Fibroblast of the conjunctiva (primary cell): Measurements from ENCODE around the gene CAPN15.

ENCODE experiments used
- DNase-seq: peaks from one replicate; pipeline ENCODE4 v3.0.0-alpha.2; 2010; ENCODE audit warnings: low read depth

CAPN15 gene

GRCh38 chr16:525520-526180 is 1.9 kb upstream of the CAPN15 start:
- DNase-seq = no peak

DNA sequence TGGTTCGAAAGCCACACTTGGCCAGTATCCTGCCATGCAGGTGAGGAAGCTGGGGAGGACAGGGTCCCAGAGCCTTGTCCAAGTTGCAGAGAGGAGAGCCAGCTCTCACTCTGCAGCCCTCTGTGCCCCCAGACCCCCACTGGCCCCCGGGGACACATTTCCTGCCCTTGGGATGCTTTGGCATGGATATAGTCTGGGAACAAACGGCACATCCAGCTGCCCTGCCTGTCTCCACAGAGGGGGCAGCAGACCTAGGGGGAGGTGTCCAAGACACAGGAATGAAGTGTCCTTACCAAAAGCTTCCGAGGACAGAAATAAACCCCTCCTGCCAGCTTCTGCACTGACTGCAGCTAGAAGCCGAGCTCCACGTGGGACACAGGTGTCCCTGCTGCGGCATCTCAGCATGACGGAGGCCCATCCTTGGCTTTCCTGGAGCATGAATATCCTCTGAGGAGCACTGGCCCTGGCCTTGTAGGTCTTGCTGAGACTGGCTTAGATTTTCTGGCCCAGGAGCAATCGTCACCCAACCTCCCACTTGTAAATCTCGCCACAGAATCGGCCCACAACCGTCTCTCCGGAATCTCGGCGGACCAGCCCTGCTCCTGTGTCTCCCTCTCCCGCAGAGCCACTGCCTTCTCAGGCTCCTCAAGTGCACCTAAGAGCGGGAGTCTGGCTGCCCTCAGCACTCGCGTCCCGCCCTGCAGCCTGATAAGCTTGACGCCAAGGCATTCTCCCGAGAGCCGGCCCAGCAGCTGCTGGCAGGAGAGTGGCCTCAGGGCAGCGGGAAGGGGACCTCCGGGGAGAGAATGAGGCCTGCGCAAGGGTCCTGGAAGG is 1.1 kb upstream of the CAPN15 start:
- no peak for DNase-seq

- no peak for DNase-seq
Measured at GRCh38 chr16:528111-529011, 849 bp downstream of the CAPN15 start.

GRCh38 chr16:529012-529575 is 1.6 kb downstream of the CAPN15 start:
- no peak for DNase-seq

GRCh38 chr16:530111-530817 is 2.8 kb downstream of the CAPN15 start:
- no peak for DNase-seq

GRCh38 chr16:531494-532125 is 4.1 kb downstream of the CAPN15 start:
- no peak for DNase-seq

DNA sequence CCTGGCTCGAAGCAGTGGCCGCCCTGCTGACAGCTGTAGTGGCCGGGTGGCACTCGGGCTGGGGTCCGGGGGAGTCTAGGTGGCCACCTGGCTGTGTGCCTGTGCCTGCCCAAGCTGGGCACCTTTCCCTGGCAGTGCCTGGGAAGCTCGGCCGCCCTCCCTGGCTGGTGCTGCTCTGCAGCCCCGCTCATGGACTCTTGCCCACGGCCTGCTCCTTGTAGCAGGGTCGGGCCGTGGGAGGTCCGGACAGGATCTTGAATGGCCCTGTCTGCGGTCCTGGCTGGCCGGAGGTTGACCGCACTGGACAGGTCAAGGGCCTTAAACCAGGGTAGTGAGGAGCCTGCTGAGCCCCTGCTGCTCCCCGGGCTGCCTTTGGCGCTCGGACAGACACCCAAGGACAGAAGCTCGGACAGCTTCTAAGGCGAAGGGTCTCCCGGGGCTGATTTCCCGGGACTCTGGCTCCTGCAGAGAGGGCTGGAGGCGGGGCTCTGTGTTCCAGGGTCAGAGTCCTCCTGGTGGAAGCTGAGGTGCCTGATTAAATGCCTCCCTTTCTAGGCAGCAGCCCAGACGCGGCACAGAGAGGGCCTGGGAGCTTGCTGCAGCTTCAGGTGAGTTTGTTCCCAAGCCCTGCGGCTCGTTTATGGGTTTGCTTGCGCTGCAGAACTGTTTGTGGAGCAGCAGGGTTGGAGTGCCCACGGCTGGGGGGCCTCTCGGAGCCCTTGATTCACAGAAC is 6.0 kb downstream of the CAPN15 start:
- DNase-seq = no peak

DNA sequence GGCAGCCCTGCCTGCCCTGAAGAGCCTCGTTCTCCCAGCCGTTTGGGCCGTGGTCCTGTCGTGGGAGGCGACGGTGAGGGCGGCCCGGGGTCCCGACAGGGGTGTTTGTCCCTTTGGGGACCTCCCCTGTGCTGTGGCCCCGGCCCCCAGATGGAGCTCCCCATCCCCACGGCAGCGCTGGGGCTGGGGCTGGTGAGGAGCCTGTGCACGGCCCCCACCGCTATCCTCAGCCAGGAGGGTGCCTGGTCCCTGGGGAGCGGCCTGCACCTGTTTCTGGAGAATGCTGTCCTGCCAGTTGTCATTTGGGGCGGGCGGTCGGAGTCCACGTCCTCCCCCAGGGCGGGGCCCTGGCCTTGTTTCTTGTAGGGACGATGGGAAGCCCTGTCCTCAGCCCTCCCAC is 6.6 kb downstream of the CAPN15 start:
- no peak for DNase-seq

- DNase-seq = no peak
Measured at GRCh38 chr16:534856-535445, 7.4 kb downstream of the CAPN15 start.

DNA sequence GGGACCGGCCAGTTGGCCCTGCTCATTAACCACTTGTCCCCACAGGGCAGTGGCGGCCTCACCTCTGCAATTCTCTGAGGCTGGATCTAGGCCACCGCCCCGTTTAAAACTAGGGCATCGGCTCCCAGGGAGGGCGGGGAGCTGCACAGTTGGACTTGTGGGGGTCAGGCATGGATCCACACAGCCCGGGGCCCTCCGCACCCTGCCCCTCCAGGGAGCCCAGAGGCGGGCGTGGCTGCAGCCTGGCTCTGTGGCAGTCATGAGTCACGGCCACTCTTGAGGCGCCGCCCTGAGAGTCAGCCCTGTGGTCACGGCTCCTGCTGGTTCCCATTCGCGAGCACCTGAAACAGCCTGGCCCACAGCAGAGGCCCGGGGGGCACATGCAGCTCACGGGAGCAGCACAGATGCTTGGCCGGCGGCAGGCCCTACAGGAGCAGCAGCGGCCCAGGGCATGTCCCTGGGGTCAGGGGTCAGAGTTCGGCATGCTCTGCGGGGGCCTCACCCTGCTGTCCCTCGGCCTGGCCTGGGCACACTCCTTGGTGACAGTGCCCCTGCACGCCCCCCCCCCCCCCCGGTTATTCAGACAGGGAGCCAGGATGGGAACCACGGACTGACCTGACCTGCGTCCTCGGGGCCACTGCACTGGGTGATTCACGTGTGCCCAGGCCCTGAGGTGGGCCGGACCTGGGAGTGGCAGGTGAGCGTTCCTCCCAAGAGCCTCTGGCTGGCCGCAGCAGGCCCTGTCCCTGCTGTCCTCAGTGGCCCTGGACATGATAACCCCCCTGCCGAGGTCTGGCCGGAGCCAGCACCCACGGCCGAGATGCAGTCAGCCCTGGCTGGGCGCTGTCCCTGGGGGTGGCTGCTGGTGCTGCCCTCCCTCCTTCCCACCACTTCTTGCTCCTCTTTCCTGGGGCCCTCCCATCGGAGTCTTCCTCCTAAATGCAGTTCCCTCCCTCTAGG is 8.2 kb downstream of the CAPN15 start:
- DNase-seq = peak; percentile 26

DNA sequence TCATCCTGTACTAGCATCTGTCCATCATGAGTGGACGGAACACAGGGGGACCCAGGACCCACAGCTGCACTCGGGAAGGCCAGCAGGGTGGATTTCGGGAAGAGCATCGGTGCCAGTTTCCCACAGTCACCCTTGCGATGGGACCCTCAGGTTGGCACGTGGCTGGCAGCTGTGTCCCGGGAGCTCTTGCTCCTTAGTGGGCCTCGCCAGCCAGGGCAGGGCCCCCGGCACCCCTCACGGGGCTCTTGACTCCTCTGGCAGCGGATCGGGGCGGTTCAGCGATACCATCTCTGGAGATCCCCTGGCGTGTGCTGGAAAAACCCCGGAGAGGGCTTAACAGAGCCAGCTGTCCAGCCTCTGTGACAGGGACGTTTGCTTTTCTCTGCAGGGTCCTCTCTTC is 9.2 kb downstream of the CAPN15 start:
- no peak for DNase-seq

DNA sequence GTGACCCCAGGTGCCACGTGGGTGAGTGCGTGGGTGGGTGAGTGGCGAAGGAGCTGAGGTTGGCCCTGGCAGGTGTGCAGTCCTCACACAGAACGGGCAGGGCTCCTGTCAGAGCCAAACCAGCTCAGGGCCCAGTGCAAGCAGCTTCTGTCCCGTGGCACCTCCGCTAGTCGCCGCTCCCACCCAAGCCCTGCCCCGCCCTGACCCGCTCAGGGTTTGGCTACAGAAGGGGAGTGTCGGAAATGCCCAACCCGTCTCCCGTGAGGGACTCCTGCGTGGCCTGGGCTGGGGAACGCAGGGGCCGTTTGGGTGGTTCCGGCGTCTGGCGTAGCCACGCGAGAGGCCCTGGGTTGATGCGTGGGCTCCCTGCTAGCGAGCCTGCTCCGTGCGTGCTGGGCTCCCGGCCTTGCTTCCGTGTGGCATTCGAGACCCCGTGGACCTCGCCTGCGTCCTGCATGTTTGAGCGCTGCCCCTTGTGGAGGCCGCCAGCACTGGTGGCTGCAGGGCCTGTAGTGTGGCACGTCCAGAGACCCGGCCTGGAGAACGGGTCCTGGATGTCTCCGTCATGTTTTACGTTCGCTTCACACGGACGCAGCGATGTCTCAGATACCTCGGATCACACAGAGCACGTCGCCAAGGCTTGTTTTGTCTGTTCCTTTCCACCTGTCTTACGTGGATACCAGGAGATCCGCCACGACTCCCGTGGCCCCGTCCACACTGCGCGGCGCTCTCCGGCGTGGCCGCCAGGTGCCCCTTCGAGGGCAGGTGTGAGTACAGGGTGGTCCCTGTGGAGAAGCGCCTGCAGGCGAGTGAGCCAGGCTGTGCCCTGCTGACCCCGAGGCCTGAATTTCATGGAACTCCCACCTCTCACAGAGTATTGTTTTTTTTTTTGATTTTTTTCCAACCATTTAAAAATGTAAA is 10.2 kb downstream of the CAPN15 start:
- no peak for DNase-seq

DNA sequence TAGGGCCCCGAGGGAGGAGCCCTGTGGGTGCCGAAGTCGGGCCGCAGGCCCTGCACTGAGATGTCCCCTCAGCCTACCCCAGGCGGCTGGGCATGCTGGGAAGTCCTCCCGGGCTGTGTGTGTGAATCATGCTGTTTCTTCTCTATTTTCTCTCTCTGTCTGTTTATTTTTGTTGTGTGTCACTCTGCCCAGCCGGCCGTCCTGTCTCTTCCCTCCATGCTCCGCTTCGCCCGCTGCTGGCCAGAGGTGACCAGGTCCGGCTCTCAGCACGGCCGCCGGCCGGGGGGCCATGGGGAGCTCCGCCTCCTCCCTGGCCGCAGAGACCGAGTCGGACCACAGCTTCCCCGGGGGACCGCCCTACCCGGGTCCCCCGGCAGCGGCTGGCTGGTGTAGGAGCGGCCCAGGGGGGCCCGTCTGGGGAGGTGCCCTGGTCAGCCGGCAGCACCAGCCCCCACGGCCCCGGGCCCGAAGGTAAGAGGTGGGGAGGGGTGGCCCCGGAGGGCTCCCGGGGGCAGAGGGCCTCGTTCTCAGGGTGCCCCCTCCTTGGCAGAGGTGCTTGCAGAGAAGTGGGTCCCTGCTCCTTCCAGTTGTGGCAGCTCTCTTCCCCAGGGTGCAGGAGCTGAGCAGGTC is 12.5 kb downstream of the CAPN15 start:
- DNase-seq = no peak

GRCh38 chr16:540645-541340 is 13.3 kb downstream of the CAPN15 start:
- DNase-seq = no peak

GRCh38 chr16:543301-544164 is 16.0 kb downstream of the CAPN15 start:
- DNase-seq = no peak

DNA sequence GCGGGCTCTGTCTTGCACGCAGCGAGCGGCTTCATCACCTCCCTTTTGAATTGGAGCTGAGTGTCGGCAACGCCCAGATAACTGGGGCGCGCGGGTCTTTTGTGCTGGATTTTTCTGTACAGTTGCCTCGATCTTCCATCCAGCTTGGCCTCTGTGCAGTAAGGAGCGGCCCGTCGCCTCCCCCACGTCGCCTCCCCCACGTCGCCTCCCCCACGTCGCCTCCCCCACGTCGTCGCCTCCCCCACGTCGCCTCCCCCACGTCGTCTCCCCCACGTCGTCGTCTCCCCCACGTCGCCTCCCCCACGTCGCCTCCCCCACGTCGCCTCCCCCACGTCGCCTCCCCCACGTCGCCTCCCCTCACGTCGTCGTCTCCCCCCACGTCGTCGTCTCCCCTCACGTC is 17.0 kb downstream of the CAPN15 start:
- no peak for DNase-seq
